Measurements from ENCODE around the gene RDH13. TPM values are rescaled to one million over a fixed set of nuclear protein-coding genes. Genes with fewer than 3 reads are reported as not detected.
A peak's percentile ranks its signal among the peaks of the same experiment; 100 is the strongest.
"Not testable (repeated sequence)": the region's sequence is repeated elsewhere in the genome, so short reads cannot be mapped to it uniquely, and the experiment has no call there.

The RDH13 gene
- total and polyA plus RNA-seq, 8 donors, result 13.1 to 124 (median 21.5) TPM

DNA sequence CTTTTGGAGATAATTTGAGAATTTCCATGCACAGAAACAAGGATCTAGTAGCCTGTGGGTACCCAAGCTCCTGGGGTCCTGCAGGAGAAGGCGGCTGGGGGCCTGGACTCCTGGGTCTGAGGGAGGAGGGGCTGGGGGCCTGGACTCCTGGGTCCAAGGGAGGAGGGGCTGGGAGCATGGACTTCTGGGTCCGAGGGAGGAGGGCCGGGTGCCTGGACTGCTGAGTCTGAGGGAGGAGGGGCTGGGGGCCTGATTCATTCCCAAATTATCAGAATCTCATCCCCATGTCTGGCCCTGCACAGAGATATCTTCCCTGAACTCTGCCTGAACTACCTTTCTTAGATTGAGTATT is 520 bp upstream of the RDH13 start:
- intact Hi-C loops (cut with DNase I; ENCODE audit: low total_unique reads), result no loop called here
- peaks cover 9 to 24% (median 19%) of the 10 kb centered on the region in 4 donors for H3K4me1 ChIP-seq
- peak overlapping the region; percentile 74 to 93 (median 80) for H3K4me3 ChIP-seq
- H3K27me3 ChIP-seq, result peaks cover 0 to 27% (median 0%) of the 10 kb centered on the region in 3 donors
- H3K9me3 ChIP-seq, result no peaks in the 10 kb centered on the region
- 68 to 88% (median 79%) methylated on average over 3 of the region's 3 CpGs for WGBS, 5 donors
- H3K36me3 ChIP-seq, result peaks cover 7 to 18% (median 10%) of the 10 kb centered on the region in 4 donors
- DNase-seq, result no peak
- peak overlapping the region in 4 of 5 donors; percentile 78 to 85 (median 84) for H3K27ac ChIP-seq
- TF ChIP-seq, protein P1, sequence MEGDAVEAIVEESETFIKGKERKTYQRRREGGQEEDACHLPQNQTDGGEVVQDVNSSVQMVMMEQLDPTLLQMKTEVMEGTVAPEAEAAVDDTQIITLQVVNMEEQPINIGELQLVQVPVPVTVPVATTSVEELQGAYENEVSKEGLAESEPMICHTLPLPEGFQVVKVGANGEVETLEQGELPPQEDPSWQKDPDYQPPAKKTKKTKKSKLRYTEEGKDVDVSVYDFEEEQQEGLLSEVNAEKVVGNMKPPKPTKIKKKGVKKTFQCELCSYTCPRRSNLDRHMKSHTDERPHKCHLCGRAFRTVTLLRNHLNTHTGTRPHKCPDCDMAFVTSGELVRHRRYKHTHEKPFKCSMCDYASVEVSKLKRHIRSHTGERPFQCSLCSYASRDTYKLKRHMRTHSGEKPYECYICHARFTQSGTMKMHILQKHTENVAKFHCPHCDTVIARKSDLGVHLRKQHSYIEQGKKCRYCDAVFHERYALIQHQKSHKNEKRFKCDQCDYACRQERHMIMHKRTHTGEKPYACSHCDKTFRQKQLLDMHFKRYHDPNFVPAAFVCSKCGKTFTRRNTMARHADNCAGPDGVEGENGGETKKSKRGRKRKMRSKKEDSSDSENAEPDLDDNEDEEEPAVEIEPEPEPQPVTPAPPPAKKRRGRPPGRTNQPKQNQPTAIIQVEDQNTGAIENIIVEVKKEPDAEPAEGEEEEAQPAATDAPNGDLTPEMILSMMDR (IDR thresholded peaks at IDR 0.05), result no peak
- no peak for TF ChIP-seq EP300 (IDR thresholded peaks at IDR 0.05)
- TF ChIP-seq POLR2A (IDR thresholded peaks at IDR 0.05), result no peak
- no peak for TF ChIP-seq POLR2AphosphoS5 (IDR thresholded peaks at IDR 0.05)

DNA sequence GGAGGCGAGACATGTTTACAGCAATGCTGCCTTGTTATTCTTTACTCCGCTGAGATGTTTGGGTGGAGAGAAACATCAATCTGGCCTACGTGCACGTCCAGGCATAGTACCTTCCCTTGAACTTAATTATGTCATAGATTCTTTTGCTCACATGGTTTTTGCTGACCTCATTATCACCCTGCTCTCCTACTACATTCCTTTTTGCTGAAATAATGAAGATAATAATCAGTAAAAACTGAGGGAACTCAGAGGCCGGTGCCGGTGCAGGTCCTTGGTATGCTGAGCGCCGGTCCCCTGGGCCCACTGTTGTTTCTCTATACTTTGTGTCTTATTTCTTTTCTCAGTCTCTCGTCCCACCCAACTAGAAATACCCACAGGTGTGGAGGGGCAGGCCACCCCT is 2.7 kb downstream of the RDH13 start:
- 68 to 82% (median 74%) methylated on average over 9 of the region's 9 CpGs for WGBS, 5 donors
- Histone ChIP-seq H3K36me3 (peaks cover 37 to 50% (median 42%) of the 10 kb centered on the region in 4 donors), H3K4me1 (peaks cover 9 to 24% (median 19%) of the 10 kb centered on the region in 4 donors)
- H3K9me3 ChIP-seq; H3K27me3 ChIP-seq; DNase-seq; H3K4me3 ChIP-seq; H3K27ac ChIP-seq; intact Hi-C loops (cut with DNase I; ENCODE audit: low total_unique reads): not testable (repeated sequence)

DNA sequence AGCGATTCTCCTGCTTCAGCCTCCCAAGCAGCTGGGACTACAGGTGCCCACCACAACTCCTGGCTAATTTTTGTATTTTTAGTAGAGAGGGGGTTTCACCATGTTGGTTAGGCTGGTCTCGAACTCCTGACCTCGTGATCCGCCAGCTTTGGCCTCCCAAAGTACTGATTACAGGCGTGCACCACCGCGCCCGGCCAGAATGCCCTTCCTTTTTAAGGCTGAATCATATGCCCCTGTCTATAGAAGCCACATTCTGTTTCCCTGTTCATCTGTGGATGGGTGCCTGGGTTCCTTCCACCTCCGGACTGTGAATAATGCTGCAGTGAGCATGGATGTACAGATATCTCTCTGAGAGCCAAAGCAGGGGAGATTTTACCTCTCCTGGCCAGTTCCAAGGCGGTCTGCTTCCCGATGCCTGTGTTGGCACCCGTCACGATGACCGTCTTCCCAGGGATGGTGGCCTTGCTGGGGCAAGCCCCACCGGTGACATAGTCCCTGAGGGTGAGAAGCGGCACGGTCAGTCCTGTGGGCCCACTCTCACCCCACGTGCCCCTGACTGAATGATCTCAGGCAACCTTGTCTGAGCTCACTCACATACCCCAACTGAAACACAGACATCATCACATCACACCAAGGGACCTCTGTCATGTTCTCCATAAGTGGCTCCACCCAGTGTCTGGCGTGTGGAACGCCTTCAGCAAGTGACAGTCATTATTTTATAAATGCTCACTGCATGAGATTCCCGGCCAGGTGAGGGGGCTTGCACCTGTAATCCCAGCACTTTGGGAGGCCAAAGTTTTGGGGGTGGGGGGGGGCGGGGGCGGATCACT is 4.0 kb downstream of the RDH13 start:
- TF ChIP-seq EP300 (IDR thresholded peaks at IDR 0.05) (no peak), POLR2A (IDR thresholded peaks at IDR 0.05) (no peak), POLR2AphosphoS5 (IDR thresholded peaks at IDR 0.05) (no peak)
- TF ChIP-seq, protein P1 (IDR thresholded peaks at IDR 0.05), result no peak
- H3K4me1 ChIP-seq, result peaks cover 9 to 24% (median 19%) of the 10 kb centered on the region in 4 donors
- H3K27ac ChIP-seq, result no peak overlapping the region
- 95 to 97% (median 96%) methylated on average over 23 of the region's 23 CpGs for WGBS, 5 donors
- no peaks in the 10 kb centered on the region for H3K27me3 ChIP-seq
- H3K36me3 ChIP-seq, result peaks cover 37 to 63% (median 55%) of the 10 kb centered on the region in 4 donors
- no peak for DNase-seq
- H3K9me3 ChIP-seq, result no peaks in the 10 kb centered on the region
- no peak overlapping the region for H3K4me3 ChIP-seq
- intact Hi-C loops (cut with DNase I; ENCODE audit: low total_unique reads), result no loop called here

DNA sequence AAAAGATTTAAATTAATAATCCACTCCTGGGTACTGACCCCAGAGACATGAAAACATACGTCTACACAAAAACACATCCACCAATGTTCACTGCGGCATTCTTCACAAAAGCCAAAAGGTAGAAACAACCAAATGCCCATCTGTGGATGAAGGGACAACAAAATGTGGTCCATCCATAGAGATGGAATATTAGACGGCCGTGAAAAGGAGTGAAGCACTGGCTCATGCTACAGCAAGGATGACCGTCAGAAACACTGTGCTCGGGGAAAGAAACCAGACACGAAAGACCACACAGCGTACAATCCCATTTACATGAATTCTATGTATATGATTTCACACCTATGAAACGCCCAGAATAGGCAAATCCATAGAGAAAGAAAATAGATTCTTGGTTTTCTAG is 6.1 kb downstream of the RDH13 start:
- Histone ChIP-seq H3K4me1 (peaks cover 3 to 17% (median 7%) of the 10 kb centered on the region in 4 donors), H3K27ac (no peak overlapping the region), H3K9me3 (no peaks in the 10 kb centered on the region), H3K4me3 (no peak overlapping the region), H3K36me3 (peaks cover 37 to 84% (median 76%) of the 10 kb centered on the region in 4 donors), H3K27me3 (no peaks in the 10 kb centered on the region)
- TF ChIP-seq POLR2A (IDR thresholded peaks at IDR 0.05) (no peak), POLR2AphosphoS5 (IDR thresholded peaks at IDR 0.05) (no peak), EP300 (IDR thresholded peaks at IDR 0.05) (no peak)
- TF ChIP-seq, protein P1 (IDR thresholded peaks at IDR 0.05), result no peak
- intact Hi-C loops (cut with DNase I; ENCODE audit: low total_unique reads), result no loop called here
- DNase-seq, result no peak
- 94 to 98% (median 97%) methylated on average over 9 of the region's 9 CpGs for WGBS, 5 donors

DNA sequence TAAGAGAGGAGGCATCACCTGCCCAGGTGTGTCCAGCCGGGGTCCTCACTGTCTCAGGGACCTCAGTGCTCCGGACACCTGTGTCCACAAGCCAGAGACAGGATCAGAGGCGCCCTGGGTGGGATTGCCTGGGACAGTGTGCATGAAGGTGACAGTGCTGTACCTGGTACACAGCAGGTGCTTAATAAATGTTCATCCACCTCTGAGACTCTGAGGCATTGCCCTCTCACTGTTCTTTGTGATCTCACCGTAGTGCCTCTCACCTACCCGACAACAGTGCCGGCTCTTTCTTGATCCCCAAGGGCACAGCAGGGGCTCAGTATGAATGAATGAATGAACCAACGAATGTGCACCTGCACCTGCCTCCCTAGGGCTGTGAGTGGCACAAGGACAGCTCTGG is 9.2 kb downstream of the RDH13 start:
- DNase-seq, result no peak
- WGBS, 5 donors, result 74 to 95% (median 84%) methylated on average over 7 of the region's 7 CpGs
- Histone ChIP-seq H3K36me3 (peaks cover 51 to 100% (median 100%) of the 10 kb centered on the region in 4 donors), H3K27ac (no peak overlapping the region), H3K9me3 (no peaks in the 10 kb centered on the region), H3K4me1 (no peaks in the 10 kb centered on the region), H3K27me3 (no peaks in the 10 kb centered on the region), H3K4me3 (no peak overlapping the region)
- intact Hi-C loops (cut with DNase I; ENCODE audit: low total_unique reads), result no loop called here
- TF ChIP-seq POLR2AphosphoS5 (IDR thresholded peaks at IDR 0.05) (no peak), EP300 (IDR thresholded peaks at IDR 0.05) (no peak), POLR2A (IDR thresholded peaks at IDR 0.05) (no peak)
- TF ChIP-seq, protein P1 (IDR thresholded peaks at IDR 0.05), result no peak
